Measurements from ENCODE around the gene PADI6.

DNA sequence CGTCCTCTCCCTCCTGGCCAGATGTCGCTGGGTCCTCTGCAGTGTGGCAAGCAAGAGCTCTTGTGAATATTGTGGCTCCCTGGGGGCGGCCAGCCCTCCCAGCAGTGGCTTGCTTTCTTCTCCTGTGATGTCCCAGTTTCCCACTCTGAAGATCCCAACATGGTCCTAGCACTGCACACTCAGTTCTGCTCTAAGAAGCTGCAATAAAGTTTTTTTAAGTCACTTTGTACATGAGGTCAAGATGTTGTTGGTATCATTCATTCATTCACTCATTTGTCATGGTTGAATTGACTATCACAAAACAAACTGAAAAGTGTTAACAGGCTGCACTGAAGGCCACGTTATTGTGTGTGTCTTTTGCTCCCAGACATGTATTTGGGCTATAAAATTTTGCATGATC, 8.2 kb upstream of the PADI6 start:
- TF ChIP-seq ZBTB7A (IDR thresholded peaks at IDR 0.05; ENCODE audit: borderline replicate concordance, control insufficient read depth, low read depth, low read length) (no peak), SIRT6 (IDR thresholded peaks at IDR 0.05; ENCODE audit: low read depth, low read length) (no peak)
